Measurements from ENCODE around the gene CARD14. TPM values are rescaled to one million over a fixed set of nuclear protein-coding genes. Genes with fewer than 3 reads are reported as not detected.

The CARD14 gene
- total RNA-seq, 1 experiment from 2014 or later = 16.5 TPM

DNA sequence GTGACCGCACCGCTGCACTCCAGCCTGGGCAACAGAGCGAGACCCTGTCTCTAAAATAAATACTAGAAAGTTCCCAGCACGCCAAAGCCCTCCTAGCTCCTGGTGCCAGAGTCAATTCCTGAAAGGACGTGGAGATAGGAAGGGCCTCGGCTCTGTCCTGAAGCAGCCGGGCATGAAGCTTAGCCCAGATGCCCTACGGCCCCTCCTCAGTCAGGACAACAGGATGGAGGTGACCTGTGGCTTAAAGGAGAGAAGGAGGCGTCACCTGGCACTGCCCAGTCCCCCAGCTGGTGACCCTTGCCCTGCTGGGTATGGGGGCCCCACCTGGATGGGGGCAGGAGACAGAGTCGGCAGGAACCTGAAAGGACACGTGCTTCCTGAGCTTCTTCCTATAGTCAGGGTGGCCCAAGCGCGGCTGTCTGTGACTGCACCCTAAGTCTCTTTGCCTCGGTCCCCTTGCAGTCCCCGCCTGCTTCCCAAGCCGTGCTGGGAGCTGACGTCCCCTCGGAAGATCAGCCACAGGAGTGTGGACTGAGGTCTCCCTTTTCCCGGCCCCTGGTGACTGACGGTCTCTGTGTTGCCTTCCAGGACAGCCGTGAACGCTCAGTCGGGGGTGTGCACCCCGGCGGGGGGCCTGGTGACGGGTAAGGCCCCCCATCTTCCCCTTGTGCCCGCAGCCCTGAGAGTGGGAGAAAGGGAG, 75.9 kb downstream of the CARD14 start:
- CTCF ChIA-PET = no interaction called here
- POLR2A ChIA-PET (ENCODE audit: unreplicated experiment) = no interaction called here
- Histone ChIP-seq H3K4me1 (replicated peaks; ENCODE audit: insufficient read depth) (no peaks in the 10 kb centered on the region), H3F3A (ENCODE audit: insufficient read depth, low read depth) (no peaks in the 10 kb centered on the region), H4K20me1 (ENCODE audit: insufficient read depth) (no peaks in the 10 kb centered on the region), H3K79me2 (ENCODE audit: low read depth) (no peaks in the 10 kb centered on the region), H3K4me2 (no peak overlapping the region), H3K27me3 (ENCODE audit: insufficient read depth, low read depth) (no peaks in the 10 kb centered on the region), H3K36me3 (ENCODE audit: low read depth) (no peaks in the 10 kb centered on the region), H3K9me2 (ENCODE audit: insufficient read depth) (no peaks in the 10 kb centered on the region), H2AFZ (no peak overlapping the region), H3K9me3 (ENCODE audit: insufficient read depth, low read depth) (no peaks in the 10 kb centered on the region), H3K27ac (no peak overlapping the region), H3K4me3 (no peak overlapping the region)
- intact Hi-C loops (cut with micrococcal nuclease; ENCODE audit: unreplicated experiment) = no loop called here
- no peak for DNase-seq
- BruUV-seq (replicated peaks) = no TSS peak
- TF ChIP-seq CTCF (conservative IDR thresholded peaks at IDR 0.05) (no peak), EZH2 (IDR thresholded peaks at IDR 0.05; ENCODE audit: low read depth) (no peak)

- Histone ChIP-seq H3K4me1 (replicated peaks; ENCODE audit: insufficient read depth) (no peaks in the 10 kb centered on the region), H3K36me3 (ENCODE audit: low read depth) (no peaks in the 10 kb centered on the region), H3K79me2 (ENCODE audit: low read depth) (no peaks in the 10 kb centered on the region), H2AFZ (no peak overlapping the region), H3K27me3 (ENCODE audit: insufficient read depth, low read depth) (no peaks in the 10 kb centered on the region), H3K9me3 (ENCODE audit: insufficient read depth, low read depth) (no peaks in the 10 kb centered on the region), H3K4me2 (no peak overlapping the region), H4K20me1 (ENCODE audit: insufficient read depth) (no peaks in the 10 kb centered on the region), H3F3A (ENCODE audit: insufficient read depth, low read depth) (no peaks in the 10 kb centered on the region), H3K27ac (no peak overlapping the region), H3K4me3 (no peak overlapping the region), H3K9me2 (ENCODE audit: insufficient read depth) (no peaks in the 10 kb centered on the region)
- BruUV-seq (replicated peaks) = no TSS peak
- intact Hi-C loops (cut with micrococcal nuclease; ENCODE audit: unreplicated experiment) = no loop called here
- ChIA-PET POLR2A (ENCODE audit: unreplicated experiment) (no interaction called here), CTCF (no interaction called here)
- DNase-seq = no peak
- no peak for TF ChIP-seq EZH2 (IDR thresholded peaks at IDR 0.05; ENCODE audit: low read depth)
- no peak for TF ChIP-seq CTCF (conservative IDR thresholded peaks at IDR 0.05)
Observed at GRCh38 chr17:80246266-80246681, 76.4 kb downstream of the CARD14 start.

DNA sequence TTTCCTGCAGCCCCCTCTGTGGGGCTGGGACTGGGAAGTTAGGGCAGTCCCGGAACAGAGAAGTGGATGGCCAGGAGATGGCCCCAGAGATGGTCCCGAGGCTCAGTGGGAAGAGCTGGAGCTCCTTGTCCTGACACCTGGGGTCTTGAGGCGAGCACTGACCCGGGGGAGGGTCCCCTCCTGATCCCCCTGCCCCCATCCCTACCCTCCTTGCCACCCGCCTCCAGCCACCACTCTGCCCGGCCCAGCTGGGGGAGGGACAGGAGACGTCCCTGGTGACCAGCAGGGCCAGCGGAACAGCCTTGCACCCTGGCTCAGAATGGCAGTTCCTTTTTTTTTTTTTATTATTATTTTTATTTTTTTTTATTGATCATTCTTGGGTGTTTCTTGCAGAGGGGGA, 76.9 kb downstream of the CARD14 start:
- H3K4me3 ChIP-seq = no peak overlapping the region
- no peaks in the 10 kb centered on the region for H3F3A ChIP-seq (ENCODE audit: insufficient read depth, low read depth)
- H3K9me2 ChIP-seq (ENCODE audit: insufficient read depth) = no peaks in the 10 kb centered on the region
- no peaks in the 10 kb centered on the region for H3K36me3 ChIP-seq (ENCODE audit: low read depth)
- H3K27ac ChIP-seq = no peak overlapping the region
- H3K4me1 ChIP-seq (replicated peaks; ENCODE audit: insufficient read depth) = no peaks in the 10 kb centered on the region
- TF ChIP-seq CTCF (conservative IDR thresholded peaks at IDR 0.05) = no peak
- no peak for TF ChIP-seq EZH2 (IDR thresholded peaks at IDR 0.05; ENCODE audit: low read depth)
- H3K9me3 ChIP-seq (ENCODE audit: insufficient read depth, low read depth) = no peaks in the 10 kb centered on the region
- H3K79me2 ChIP-seq (ENCODE audit: low read depth) = no peaks in the 10 kb centered on the region
- intact Hi-C loops (cut with micrococcal nuclease; ENCODE audit: unreplicated experiment) = no loop called here
- no TSS peak for BruUV-seq (replicated peaks)
- ChIA-PET POLR2A (ENCODE audit: unreplicated experiment) (no interaction called here), CTCF (no interaction called here)
- H4K20me1 ChIP-seq (ENCODE audit: insufficient read depth) = no peaks in the 10 kb centered on the region
- no peak overlapping the region for H3K4me2 ChIP-seq
- H3K27me3 ChIP-seq (ENCODE audit: insufficient read depth, low read depth) = no peaks in the 10 kb centered on the region
- H2AFZ ChIP-seq = no peak overlapping the region
- no peak for DNase-seq

All from PC-9 (cell line).